PC-9 (cell line): Measurements from ENCODE around the gene NACC2. TPM values are rescaled to one million over a fixed set of nuclear protein-coding genes. Genes with fewer than 3 reads are reported as not detected.
A peak's percentile ranks its signal among the peaks of the same experiment; 100 is the strongest.

Experiments used
- BruUV-seq: library from RNA; stranded (reverse); fragments of 400-500 nt; replicated peaks from 2 replicates; lab custom pipeline; 2021; lab: Mats Ljungman, UMichigan
- CTCF ChIA-PET: fragments of 300-600 bp; sonication (Branson Sonifier 250); formaldehyde crosslinking; loops from one replicate; lab custom pipeline; 2022; ENCODE audit warnings: antibody characterized with exemption; lab: Charles Lee
- POLR2A ChIA-PET: fragments of 300-600 bp; sonication (Branson Sonifier 250); formaldehyde crosslinking; loops from one replicate; lab custom pipeline; 2022; ENCODE audit warnings: antibody characterized with exemption; ENCODE audit not compliant: unreplicated experiment; lab: Charles Lee
- DNase-seq, 2 experiments: peaks; one replicate each; pipeline versions ENCODE4 v3.0.0 to v3.0.0-alpha.2; 2015 to 2022; ENCODE audit warnings: mixed read lengths in 1 of 2
- H2AFZ ChIP-seq: fragments of 200-600 bp; sonication (generic); 2 replicates; pipeline ENCODE4 v1.8.1; 2017; ENCODE audit warnings: antibody characterized with exemption
- H3F3A ChIP-seq: fragments of 200-600 bp; sonication (generic); 2 replicates; pipeline ENCODE4 v1.8.1; 2017; ENCODE audit warnings: antibody characterized with exemption, mild to moderate bottlenecking, low read depth; ENCODE audit not compliant: insufficient read depth
- H3K27ac ChIP-seq: fragments of 200-600 bp; sonication (generic); 2 replicates; pipeline ENCODE4 v1.6.1; 2016; ENCODE audit warnings: mixed run types
- H3K27me3 ChIP-seq: fragments of 200-600 bp; sonication (generic); 2 replicates; pipeline ENCODE4 v1.6.1; 2016; ENCODE audit warnings: low read depth, mixed run types; ENCODE audit not compliant: insufficient read depth
- H3K36me3 ChIP-seq: fragments of 200-600 bp; sonication (generic); 2 replicates; pipeline ENCODE4 v1.6.1; 2016; ENCODE audit warnings: low read depth, mixed run types
- H3K4me1 ChIP-seq: fragments of 200-600 bp; sonication (generic); replicated peaks from 2 replicates; pipeline ENCODE4 v1.6.1; 2016; ENCODE audit warnings: mixed run types; ENCODE audit not compliant: insufficient read depth
- H3K4me2 ChIP-seq: fragments of 200-600 bp; sonication (generic); 2 replicates; pipeline ENCODE4 v1.6.1; 2017; ENCODE audit warnings: mixed run types
- H3K4me3 ChIP-seq: fragments of 200-600 bp; sonication (generic); 2 replicates; pipeline ENCODE4 v1.6.1; 2016; ENCODE audit warnings: mixed run types
- H3K79me2 ChIP-seq: fragments of 200-600 bp; sonication (generic); 2 replicates; pipeline ENCODE4 v1.6.1; 2017; ENCODE audit warnings: low read depth, mixed run types
- H3K9me2 ChIP-seq: fragments of 200-600 bp; sonication (generic); 2 replicates; pipeline ENCODE4 v1.8.1; 2017; ENCODE audit warnings: mild to moderate bottlenecking; ENCODE audit not compliant: insufficient read depth
- H3K9me3 ChIP-seq: fragments of 200-600 bp; sonication (generic); 2 replicates; pipeline ENCODE4 v1.8.1; 2016; ENCODE audit warnings: low read depth; ENCODE audit not compliant: insufficient read depth
- H4K20me1 ChIP-seq: fragments of 200-600 bp; sonication (generic); 2 replicates; pipeline ENCODE4 v1.8.1; 2017; ENCODE audit not compliant: insufficient read depth
- EZH2 ChIP-seq: fragments of 200-600 bp; sonication (generic); IDR thresholded peaks from 2 replicates; pipeline ENCODE4 v1.8.0; 2017; ENCODE audit warnings: antibody characterized with exemption, low read depth
- intact Hi-C: fragments of 100-400 bp; cut with micrococcal nuclease; formaldehyde crosslinking; loops from one replicate; pipeline ENCODE4 v1.10.0; 2022; ENCODE audit not compliant: unreplicated experiment
- total RNA-seq: library from RNA; stranded (reverse); gene quantifications from 2 replicates; pipeline ENCODE4 v1.2.3, GENCODE V29; 2021
- TF ChIP-seq, protein P1 (sequence below): fragments of 200-600 bp; sonication (generic); conservative IDR thresholded peaks from 2 replicates; pipeline ENCODE4 v1.6.1; 2017; ENCODE audit warnings: mixed run types, antibody characterized with exemption, mild to moderate bottlenecking, moderate library complexity

Gene NACC2
- total RNA-seq, 1 experiment from 2014 or later = 22.4 TPM

DNA sequence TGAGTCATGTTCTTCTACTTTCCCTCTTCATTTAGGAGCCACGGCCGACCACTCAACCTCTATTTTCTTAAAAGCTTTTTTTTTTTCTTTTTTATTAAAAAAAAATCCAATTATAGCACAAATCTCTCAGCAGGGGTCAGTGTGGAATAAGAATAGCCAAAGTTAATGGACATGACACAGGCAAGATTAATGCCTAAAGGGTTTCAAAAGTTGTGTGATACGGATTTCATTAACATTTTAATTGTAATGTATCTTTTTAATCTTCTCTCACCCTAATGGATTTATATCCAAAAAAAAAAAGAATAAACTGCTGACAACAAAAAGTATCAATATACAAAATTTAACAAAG, 5.4 kb downstream of the NACC2 start:
- H4K20me1 ChIP-seq = peaks cover 47% of the 10 kb centered on the region
- TF ChIP-seq EZH2 = no peak
- TF ChIP-seq, protein P1, sequence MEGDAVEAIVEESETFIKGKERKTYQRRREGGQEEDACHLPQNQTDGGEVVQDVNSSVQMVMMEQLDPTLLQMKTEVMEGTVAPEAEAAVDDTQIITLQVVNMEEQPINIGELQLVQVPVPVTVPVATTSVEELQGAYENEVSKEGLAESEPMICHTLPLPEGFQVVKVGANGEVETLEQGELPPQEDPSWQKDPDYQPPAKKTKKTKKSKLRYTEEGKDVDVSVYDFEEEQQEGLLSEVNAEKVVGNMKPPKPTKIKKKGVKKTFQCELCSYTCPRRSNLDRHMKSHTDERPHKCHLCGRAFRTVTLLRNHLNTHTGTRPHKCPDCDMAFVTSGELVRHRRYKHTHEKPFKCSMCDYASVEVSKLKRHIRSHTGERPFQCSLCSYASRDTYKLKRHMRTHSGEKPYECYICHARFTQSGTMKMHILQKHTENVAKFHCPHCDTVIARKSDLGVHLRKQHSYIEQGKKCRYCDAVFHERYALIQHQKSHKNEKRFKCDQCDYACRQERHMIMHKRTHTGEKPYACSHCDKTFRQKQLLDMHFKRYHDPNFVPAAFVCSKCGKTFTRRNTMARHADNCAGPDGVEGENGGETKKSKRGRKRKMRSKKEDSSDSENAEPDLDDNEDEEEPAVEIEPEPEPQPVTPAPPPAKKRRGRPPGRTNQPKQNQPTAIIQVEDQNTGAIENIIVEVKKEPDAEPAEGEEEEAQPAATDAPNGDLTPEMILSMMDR = peak; percentile 68
- H3K79me2 ChIP-seq = peaks cover 47% of the 10 kb centered on the region
- no peak for DNase-seq
- intact Hi-C loops = loop anchor here (5.0 kb wide), 1 partner anchor 33 kb away; no protein-coding TSS in a partner anchor
- no peaks in the 10 kb centered on the region for H3K27me3 ChIP-seq
- H3K27ac ChIP-seq = no peak overlapping the region
- no peak overlapping the region for H3K4me2 ChIP-seq
- H3F3A ChIP-seq = peaks cover 14% of the 10 kb centered on the region; the same call in 1 of the 2 replicates
- no TSS peak for BruUV-seq
- ChIA-PET POLR2A (interaction anchor here (0.6 to 0.7 kb wide), 2 partner anchors 173 to 293 kb away, joined by 3 to 9 read pairs; no protein-coding TSS in a partner anchor), CTCF (interaction anchor here (0.6 to 2.2 kb wide), 3 partner anchors 32 to 95 kb away, joined by 4 to 13 read pairs (median 7); no protein-coding TSS in a partner anchor)
- H3K36me3 ChIP-seq = no peaks in the 10 kb centered on the region
- no peak overlapping the region for H3K4me3 ChIP-seq
- no peaks in the 10 kb centered on the region for H3K9me2 ChIP-seq
- peaks cover 18% of the 10 kb centered on the region for H3K4me1 ChIP-seq
- H3K9me3 ChIP-seq = no peaks in the 10 kb centered on the region
- no peak overlapping the region for H2AFZ ChIP-seq

DNA sequence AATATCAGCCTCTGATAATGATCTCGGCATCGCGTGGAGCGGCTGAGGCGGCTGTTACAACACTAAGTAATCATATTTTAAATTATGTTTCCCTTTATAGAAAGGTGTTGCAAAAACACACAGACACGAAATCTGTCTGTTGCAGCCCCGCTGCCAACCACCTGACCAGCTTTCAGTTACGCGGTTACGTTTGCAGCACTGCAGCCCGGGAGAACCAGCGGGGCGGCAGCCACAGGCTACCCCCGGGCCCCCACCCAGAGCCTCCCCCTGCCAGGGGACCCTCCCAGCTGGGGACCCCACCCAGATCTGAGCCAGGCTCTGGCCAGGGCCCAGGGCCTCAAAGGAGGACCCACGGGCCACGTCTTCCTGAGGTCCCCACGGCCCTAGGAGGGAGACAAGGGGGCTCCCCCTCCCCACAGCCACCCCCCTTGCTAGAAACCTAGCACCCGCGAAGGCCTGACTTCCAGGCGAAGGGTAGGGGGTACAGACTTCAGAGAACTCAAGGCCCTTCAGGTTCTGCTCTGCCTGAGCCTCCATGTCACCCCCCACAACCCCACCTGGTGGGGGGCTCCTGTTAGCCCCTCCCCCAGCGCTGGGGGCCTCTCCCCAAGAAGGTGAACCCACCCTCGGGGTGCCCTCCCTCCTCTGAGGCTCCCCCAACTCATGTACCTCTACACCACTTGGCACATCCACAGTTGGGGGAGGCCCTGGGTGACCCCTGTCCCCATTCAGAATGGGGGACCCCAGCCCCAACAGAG, 6.0 kb downstream of the NACC2 start:
- Histone ChIP-seq H3K9me3 (no peaks in the 10 kb centered on the region), H3F3A (peaks cover 14% of the 10 kb centered on the region; the same call in 1 of the 2 replicates), H2AFZ (no peak overlapping the region), H3K36me3 (no peaks in the 10 kb centered on the region), H3K9me2 (no peaks in the 10 kb centered on the region), H3K4me2 (no peak overlapping the region), H3K79me2 (peaks cover 44% of the 10 kb centered on the region), H4K20me1 (peaks cover 53% of the 10 kb centered on the region), H3K27ac (no peak overlapping the region), H3K27me3 (no peaks in the 10 kb centered on the region), H3K4me1 (peaks cover 18% of the 10 kb centered on the region), H3K4me3 (no peak overlapping the region)
- TF ChIP-seq, protein P1 = no peak
- TF ChIP-seq EZH2 = no peak
- POLR2A ChIA-PET = interaction anchor here (0.7 kb wide), 1 partner anchor 292 kb away, joined by 9 read pairs; no protein-coding TSS in a partner anchor
- no TSS peak for BruUV-seq
- intact Hi-C loops = loop anchor here (5.0 kb wide), 1 partner anchor 33 kb away; no protein-coding TSS in a partner anchor
- DNase-seq = no peak
- CTCF ChIA-PET = interaction anchor here (0.9 to 2.2 kb wide), 2 partner anchors 33 to 37 kb away, joined by 7 to 13 read pairs; no protein-coding TSS in a partner anchor

DNA sequence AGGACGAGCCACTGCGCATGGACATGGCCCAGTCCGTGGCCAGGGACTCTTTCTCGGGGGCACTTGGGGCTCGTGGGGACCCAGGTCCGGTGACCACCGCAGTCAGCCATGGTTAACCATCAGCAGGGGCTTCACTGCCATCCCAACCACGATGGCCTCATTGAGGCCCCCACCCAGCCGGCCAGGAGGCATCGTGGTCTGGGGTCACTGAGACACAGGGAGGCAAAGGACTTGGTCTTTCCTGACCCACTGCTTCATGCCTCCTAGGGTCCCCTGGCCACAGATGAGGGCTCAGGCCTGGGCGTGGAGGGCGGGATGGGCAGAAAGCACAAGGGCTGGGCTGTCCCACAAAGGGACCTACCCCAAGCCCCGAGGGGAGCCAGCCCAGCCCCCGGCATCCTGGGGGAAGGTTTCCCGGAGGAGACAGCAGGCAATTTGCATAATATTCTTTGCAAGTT, 6.6 kb downstream of the NACC2 start:
- H4K20me1 ChIP-seq = peaks cover 53% of the 10 kb centered on the region
- H3K36me3 ChIP-seq = no peaks in the 10 kb centered on the region
- H3K4me1 ChIP-seq = peaks cover 12% of the 10 kb centered on the region
- CTCF ChIA-PET = no interaction called here
- H3K4me3 ChIP-seq = no peak overlapping the region
- peaks cover 38% of the 10 kb centered on the region for H3K79me2 ChIP-seq
- H3K9me3 ChIP-seq = no peaks in the 10 kb centered on the region
- H3F3A ChIP-seq = peaks cover 10% of the 10 kb centered on the region; the same call in 1 of the 2 replicates
- intact Hi-C loops = loop anchor here (5.0 kb wide), 1 partner anchor 34 kb away; no protein-coding TSS in a partner anchor
- no peaks in the 10 kb centered on the region for H3K9me2 ChIP-seq
- TF ChIP-seq, protein P1 = no peak
- TF ChIP-seq EZH2 = no peak
- no peak overlapping the region for H3K4me2 ChIP-seq
- no peak for DNase-seq
- no peak overlapping the region for H3K27ac ChIP-seq
- H2AFZ ChIP-seq = no peak overlapping the region
- no TSS peak for BruUV-seq
- no peaks in the 10 kb centered on the region for H3K27me3 ChIP-seq
- POLR2A ChIA-PET = no interaction called here
